Measurements from ENCODE around the gene BCAS1.

The BCAS1 gene

GRCh38 chr20:53907968-53908751, 162.2 kb downstream of the BCAS1 start:
- no peak for DNase-seq (ENCODE audit: low read depth in 2 of 2)

GRCh38 chr20:53905820-53906191, 164.6 kb downstream of the BCAS1 start:
- no peak for DNase-seq (ENCODE audit: low read depth in 2 of 2)

GRCh38 chr20:53905019-53905819, 165.2 kb downstream of the BCAS1 start:
- DNase-seq (ENCODE audit: low read depth in 2 of 2) = no peak

GRCh38 chr20:53904261-53904660, 166.1 kb downstream of the BCAS1 start:
- DNase-seq (ENCODE audit: low read depth in 2 of 2) = no peak

GRCh38 chr20:53903652-53903987, 166.8 kb downstream of the BCAS1 start:
- DNase-seq (ENCODE audit: low read depth in 2 of 2) = no peak

- no peak for DNase-seq (ENCODE audit: low read depth in 2 of 2)
Observed at GRCh38 chr20:53902968-53903651, 167.3 kb downstream of the BCAS1 start.

- DNase-seq (ENCODE audit: low read depth in 2 of 2) = no peak
Observed at GRCh38 chr20:53901497-53902096, 168.8 kb downstream of the BCAS1 start.

- DNase-seq (ENCODE audit: low read depth in 2 of 2) = no peak
Observed at GRCh38 chr20:53901064-53901463, 169.3 kb downstream of the BCAS1 start.

- DNase-seq (ENCODE audit: low read depth in 2 of 2) = no peak
Observed at GRCh38 chr20:53900380-53900999, 169.9 kb downstream of the BCAS1 start.

- DNase-seq (ENCODE audit: low read depth in 2 of 2) = peak; percentile 44 to 48
Observed at GRCh38 chr20:53899351-53900167, 170.8 kb downstream of the BCAS1 start.

- no peak for DNase-seq (ENCODE audit: low read depth in 2 of 2)
Observed at GRCh38 chr20:53898556-53898931, 171.8 kb downstream of the BCAS1 start.

- no peak for DNase-seq (ENCODE audit: low read depth in 2 of 2)
Observed at GRCh38 chr20:53897884-53898555, 172.4 kb downstream of the BCAS1 start.

GRCh38 chr20:53896647-53897046, 173.7 kb downstream of the BCAS1 start:
- no peak for DNase-seq (ENCODE audit: low read depth in 2 of 2)

GRCh38 chr20:53896041-53896440, 174.4 kb downstream of the BCAS1 start:
- DNase-seq (ENCODE audit: low read depth in 2 of 2) = no peak

GRCh38 chr20:53895385-53895755, 175.0 kb downstream of the BCAS1 start:
- DNase-seq (ENCODE audit: low read depth in 2 of 2) = no peak

GRCh38 chr20:53894707-53895384, 175.5 kb downstream of the BCAS1 start:
- no peak for DNase-seq (ENCODE audit: low read depth in 2 of 2)
